ENCODE data around the gene ERVMER34-1. TPM values are rescaled to one million over a fixed set of nuclear protein-coding genes. Genes with fewer than 3 reads are reported as not detected.

The ERVMER34-1 gene, protein sequence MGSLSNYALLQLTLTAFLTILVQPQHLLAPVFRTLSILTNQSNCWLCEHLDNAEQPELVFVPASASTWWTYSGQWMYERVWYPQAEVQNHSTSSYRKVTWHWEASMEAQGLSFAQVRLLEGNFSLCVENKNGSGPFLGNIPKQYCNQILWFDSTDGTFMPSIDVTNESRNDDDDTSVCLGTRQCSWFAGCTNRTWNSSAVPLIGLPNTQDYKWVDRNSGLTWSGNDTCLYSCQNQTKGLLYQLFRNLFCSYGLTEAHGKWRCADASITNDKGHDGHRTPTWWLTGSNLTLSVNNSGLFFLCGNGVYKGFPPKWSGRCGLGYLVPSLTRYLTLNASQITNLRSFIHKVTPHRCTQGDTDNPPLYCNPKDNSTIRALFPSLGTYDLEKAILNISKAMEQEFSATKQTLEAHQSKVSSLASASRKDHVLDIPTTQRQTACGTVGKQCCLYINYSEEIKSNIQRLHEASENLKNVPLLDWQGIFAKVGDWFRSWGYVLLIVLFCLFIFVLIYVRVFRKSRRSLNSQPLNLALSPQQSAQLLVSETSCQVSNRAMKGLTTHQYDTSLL
- total RNA-seq (2014; rRNA removed; shearing (Covaris generic)) = not detected in 2 replicates

DNA sequence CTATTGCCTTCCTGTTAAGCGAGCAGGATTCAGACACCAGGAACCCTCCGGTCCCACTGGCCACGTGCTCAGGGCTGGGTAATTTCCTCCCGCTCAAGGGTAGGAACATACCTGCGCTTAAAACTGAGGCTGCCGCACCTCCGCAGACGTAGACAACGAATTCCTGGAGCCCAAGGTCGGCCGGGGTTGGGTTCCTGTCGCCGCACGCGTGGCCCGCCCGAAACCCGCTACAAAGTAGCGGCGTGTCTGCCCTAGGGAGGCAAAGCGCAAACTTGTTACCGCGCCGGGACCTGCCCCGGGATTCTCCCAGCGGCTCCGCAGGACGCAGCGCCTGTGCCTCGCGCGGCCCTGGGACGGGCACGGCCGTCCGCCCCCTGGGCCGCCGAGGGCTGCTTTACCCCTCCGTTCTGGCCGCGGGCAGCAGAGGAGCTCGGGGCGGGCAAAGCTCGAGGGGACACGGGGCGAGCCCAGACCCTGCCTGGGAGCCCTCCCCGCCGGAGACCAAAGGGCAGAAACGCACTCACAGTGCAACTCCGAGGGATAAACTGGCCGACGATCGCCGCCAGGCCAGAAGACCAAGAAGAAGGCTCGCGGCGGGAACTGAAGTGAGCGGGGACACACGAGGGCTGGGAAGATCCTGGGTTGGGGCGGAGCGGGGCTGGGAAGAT, at the start of gene ERVMER34-1:
ERVMER34-1 (minus strand) TSS at position 607 of the 668 bp plus-strand sequence. CDS start 5,905 bp downstream, outside the sequence.
- no peak for DNase-seq (ENCODE audit: low spot score)

DNA sequence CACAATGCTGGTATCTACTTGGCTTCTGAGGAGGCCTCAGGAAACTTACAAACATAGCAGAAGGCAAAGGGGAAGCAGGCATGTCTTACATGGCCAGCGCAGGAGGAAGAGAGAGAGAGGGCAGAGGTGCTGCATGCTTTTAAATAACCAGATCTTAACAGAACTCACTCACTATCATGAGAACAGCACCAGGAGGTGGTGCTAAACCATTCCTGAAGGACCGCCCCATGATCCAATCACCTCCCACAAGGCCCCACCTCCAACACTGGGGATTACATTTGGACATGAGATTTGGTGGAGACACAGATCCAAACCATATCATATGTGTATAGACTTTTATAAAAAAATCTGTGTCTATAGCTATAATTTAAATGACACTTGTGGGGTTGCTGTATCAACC, 48.6 kb upstream of the ERVMER34-1 start:
- no peak for DNase-seq (ENCODE audit: low spot score)

DNA sequence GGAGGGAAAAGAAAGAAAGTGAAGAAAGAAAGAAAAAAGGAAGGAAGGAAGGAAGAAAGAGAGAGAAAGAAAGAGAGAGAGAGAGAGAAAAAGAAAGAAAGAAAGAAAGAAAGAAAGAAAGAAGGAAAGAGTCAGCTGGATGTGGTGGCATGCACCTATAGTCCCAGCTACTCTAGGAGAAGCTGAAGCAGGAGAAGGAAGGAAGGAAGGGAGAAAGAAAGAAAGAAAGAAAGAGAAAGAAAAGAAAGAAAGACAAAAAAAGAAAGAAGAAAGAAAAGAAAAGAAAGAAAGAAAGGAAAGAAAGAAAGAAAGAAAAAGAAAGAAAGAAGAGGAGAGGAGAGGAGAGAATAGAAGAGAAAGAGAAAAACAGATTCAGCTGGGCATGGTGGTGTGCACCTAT, 44.3 kb upstream of the ERVMER34-1 start:
- no peak for DNase-seq (ENCODE audit: low spot score)

DNA sequence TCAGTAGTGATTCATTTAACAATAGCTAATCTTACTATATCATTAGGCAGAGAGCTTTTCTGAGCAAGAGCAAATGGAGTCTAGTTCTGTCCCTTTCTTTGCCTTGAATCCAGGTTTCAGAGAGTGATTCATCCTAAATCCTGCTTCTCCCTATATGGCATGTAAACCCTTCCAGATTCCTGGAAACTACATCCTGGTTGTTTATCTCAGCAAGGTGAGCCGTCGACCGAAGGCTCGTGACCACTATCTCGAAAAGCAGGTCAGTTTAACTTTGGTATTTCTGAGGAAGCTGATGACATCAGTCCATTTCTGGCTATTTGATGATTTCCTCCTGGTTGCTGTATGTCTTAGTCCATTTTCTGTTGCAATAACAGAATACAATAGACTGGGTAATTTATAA, 40.7 kb upstream of the ERVMER34-1 start:
- DNase-seq (ENCODE audit: low spot score) = no peak

DNA sequence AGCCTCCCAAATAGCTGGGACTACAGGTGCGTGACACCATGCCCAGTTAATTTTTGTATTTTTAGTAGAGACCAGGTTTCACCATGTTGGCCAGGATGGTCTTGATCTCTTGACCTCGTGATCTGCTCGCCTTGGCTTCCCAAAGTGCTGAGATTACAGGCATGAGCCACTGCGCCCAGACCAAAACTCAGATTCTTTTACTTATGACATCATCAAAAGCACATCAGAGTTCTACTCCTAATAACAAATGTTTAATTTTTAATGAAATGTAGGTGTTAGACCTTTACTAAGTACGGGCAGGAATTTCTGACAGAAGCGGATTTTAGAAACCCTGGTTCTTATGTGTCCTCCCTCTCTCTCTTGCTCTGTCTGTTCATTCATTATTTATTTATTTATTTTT, 38.5 kb upstream of the ERVMER34-1 start:
- DNase-seq (ENCODE audit: low spot score) = no peak

DNA sequence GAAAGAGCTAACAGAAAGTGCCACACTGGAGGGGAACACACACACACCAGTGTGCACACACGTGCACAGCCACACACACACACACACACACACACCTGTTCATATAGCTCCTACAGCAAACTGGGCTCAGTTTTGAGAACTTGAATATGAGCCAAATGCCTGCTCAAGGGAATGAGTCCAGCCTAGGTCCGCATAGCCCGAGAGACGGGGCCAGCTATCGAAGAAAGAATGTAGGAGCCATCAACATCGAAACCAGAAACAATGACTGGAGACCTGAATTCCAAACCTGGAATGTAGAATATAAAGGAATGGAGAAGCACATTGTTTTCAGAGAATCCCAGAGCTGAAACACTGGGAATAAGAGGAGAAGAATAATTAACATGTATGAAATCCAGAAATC, 37.6 kb upstream of the ERVMER34-1 start:
- no peak for DNase-seq (ENCODE audit: low spot score)

DNA sequence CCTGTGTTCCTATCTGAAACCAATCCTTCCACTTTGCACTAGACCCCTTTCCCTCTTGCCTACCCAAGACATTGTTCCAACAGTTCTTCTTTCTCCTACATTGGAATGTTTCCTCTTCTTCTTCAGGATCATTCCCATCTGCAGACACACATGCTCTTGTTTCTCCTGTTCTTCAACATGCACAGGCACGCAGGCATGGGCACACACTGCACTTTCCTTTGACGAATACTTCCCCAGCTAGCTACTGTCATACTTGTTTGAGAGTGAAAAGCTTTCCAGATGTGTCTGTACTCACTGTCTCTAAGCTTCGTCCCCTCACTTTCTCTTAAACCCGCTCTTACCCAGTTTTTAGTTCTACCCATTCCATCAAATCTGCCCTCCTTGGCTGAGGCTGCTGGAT, 31.8 kb upstream of the ERVMER34-1 start:
- DNase-seq (ENCODE audit: low spot score) = no peak

DNA sequence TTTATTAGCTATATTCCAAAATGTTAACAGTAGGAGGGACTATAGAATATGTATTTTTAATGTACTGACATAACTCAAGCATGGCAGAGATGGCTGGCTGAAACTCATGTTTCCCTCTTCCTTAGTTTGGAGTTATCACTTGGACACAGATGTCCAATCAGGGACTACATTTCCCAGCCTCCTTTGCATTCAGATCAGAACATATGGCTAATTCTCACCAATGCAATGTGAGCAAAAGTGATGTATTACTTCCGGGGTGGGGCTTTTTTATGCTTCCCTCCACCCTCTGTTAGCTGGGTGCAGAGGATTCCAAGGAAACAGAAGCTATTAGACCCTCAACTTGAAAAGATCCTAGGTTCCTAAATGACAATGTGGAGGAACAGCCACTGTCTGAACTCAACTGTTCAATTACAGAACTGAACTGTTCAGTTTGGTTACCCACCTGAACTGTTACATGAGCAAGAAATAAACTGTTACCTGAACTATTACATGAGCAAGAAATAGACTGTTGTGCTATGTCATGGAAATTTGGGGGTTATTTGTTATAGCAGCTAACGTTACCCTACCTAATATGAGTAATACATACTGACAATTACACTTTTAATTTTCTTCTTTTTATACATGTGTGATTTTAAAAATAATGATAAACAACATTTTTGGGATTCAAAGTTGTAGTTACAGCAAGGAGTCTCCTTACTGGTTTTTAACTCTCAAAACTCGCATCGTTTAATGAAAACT, 29.6 kb upstream of the ERVMER34-1 start:
- DNase-seq (ENCODE audit: low spot score) = no peak

DNA sequence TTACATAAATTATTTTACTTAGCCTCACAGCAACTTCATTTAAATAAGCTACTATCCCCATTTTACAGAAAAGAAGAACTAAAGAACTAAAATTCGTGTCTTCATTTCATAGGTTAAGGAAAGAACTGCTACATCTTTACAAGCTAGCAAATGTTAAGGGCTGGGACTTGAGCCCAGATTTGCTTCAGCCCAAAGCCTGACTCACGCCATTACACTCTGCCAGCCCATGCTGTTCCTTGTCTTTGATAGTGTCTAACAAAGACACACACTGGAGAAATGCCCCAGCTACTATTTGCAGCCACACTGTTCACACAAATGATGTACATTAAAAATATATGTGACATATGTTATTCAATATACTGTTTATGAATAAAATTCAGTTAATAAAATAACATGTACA, 29.0 kb upstream of the ERVMER34-1 start:
- DNase-seq (ENCODE audit: low spot score) = no peak

DNA sequence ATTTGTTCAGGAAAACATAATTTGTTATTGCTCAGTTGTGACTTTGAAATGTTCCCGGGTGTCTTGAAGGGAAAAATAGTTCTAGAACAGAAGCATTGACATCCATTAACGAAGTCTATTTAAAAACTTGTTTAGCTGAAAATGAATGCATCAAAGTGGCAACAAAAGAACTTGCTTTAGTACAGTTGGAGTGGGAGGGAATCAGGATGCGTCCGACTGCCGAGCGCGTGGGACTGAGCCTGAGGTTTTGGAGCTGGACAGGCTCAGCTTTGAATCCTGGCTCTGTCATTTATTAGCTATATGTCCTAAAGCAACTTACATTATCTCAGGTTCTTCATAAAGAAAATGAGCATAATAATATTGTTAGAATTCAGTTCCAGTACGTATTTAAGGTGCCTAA, 9.0 kb upstream of the ERVMER34-1 start:
- no peak for DNase-seq (ENCODE audit: low spot score)

DNA sequence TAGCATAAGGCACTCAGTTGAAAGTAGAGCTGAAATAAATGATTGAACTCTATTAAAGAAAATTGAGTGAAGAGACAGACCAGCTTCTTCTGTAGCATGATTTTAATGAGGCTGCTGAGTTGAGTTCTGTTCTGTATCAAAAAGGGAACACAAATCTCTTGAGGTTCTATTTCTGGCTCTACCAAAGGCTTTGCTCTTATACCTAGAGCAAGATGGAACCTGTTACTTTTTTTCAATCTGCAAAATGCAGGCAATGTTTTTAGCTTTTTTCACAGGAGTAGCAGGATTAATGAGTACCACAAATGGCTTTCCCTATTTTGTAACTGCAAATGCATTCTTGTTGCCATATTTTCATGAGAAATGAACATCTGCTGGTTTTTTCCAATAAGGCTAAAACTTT, 4.2 kb upstream of the ERVMER34-1 start:
- DNase-seq (ENCODE audit: low spot score) = no peak

DNA sequence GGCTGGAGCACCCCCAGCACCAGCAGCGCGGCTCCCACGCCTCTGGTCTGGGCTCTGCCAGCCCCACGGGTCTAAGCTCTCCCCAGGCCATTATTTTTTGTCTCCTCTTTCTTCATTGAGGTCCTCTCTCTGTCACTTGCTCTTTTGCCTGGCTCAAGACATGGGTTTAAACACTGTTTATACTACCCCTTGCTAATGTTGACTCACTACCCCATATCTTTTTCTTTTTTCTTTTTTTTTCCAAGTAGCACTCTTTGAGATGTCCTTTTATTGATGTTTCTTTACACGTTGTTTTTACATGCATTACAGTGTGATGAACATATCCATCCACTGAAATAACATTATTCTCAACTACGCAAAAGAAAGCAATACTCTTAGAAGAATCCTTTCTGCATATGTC, 1.7 kb upstream of the ERVMER34-1 start:
- DNase-seq (ENCODE audit: low spot score) = no peak

DNA sequence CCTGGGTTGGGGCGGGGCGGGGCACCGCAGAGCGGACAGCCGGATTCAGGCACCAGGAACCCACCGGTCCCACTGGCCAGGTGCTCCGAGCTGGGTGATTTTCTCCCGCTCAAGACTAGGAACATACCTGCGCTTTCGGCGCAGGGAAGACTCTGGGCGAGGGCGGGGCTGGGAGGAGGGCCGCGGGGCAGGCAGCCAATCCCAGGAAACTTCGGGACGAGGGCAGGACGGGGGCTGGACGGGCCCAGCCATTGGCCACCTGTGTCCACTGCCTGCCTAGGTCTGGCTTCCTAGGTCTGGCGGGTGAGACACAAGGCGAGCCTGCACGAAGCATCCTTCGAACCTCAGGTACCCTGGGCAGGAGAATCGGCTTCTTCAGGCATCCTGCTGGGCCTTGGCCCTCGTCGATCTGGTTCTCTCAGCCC, 274 bp upstream of the ERVMER34-1 start:
- no peak for DNase-seq (ENCODE audit: low spot score)

DNA sequence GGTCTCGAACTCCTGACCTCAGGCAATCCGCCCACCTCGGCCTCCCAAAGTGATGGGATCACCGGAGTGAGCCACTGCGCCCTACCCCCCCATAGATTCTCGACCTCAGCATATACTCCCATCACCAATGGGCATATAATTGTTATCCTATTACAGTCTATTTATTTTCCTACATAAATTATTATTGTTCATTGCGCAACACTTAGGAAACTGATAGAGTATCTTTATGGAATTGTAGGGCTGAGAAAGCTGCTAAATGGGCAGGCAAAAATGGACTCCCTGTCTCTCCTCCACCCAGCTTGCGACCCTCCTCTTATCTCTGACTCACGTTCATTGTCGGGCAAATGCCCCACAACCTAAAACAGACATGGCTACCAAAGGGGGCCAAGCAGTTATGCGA, 1.0 kb downstream of the ERVMER34-1 start:
- DNase-seq (ENCODE audit: low spot score) = no peak

DNA sequence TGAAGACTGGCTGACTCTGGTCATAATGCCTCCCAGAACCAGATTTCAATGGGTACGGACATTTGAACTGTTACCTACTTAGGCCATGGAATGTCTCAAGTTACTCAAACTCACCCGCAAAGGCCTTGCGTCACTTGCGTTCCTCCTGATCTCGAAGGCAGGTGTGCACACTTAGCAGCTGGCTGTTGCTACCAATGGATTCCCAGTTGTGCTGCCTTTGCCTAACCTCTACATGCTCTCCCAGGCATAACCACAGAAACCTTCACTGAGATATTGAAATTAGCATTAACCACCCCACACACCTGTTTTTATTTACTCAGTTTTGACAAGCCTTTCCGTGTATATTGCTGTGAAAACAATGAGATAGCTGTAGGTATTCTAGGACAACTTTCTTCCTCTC, 2.8 kb downstream of the ERVMER34-1 start:
- DNase-seq (ENCODE audit: low spot score) = no peak

DNA sequence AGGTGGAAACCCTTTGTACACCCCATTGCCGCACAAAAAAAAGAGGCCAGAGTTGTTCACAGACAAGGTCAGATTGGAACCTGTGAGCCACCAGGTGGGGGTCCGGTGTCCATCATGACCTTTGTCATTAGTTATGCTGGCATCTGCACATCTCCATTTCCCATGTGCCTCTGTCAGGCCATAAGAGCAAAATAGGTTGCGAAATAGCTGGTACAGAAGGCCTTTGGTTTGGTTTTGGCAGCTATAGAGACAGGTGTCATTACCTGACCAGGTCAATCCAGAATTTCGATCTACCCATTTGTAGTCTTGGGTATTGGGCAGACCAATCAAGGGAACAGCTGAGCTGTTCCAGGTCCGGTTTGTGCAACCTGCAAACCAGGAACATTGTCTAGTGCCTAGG, 6.6 kb downstream of the ERVMER34-1 start:
- no peak for DNase-seq (ENCODE audit: low spot score)

DNA sequence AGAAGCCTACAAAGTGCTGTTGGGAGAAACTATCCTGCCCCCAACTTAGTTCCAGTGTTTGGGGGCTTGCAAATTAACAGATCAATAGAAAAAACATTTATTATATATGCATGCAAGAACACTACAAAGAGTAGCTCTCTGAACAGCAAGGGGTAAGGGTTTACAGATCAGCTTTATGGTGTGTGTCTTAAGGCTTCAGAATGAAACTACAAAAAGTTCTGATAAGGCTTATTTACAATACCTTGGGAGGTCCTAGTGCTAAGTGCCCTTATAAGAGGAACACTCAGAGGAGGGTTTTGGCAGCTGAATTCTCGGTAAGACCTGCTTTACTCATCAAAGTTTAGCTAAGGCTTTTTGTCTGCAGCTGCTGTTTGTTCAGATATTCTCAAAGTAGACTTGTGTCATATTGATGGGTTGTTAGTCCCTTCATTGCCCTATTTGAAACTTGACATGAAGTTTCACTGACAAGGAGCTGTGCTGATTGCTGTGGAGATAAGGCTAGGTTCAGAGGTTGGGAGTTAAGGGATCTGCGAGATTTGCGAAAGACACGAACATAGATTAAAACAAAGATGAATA, 7.7 kb downstream of the ERVMER34-1 start:
- DNase-seq (ENCODE audit: low spot score) = no peak

DNA sequence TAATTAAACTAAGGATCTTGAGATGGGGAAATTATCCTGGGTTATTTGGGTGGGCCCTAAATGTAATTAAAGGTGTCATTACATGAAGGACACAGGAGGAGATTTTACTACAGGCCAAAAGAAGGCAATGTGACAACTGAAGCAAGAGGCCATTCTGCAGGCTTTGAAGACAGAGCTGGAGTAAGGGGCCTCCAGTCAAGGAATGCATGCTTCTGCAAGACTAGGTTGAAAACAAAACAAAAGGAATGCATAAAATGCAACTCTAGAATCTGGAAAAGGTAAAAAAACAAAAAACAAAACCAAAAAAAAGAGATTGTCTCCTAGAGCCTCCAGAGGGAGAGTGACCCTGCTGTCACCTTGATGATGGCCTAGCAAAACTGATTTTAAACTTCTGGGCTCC, 21.6 kb downstream of the ERVMER34-1 start:
- DNase-seq (ENCODE audit: low spot score) = no peak

DNA sequence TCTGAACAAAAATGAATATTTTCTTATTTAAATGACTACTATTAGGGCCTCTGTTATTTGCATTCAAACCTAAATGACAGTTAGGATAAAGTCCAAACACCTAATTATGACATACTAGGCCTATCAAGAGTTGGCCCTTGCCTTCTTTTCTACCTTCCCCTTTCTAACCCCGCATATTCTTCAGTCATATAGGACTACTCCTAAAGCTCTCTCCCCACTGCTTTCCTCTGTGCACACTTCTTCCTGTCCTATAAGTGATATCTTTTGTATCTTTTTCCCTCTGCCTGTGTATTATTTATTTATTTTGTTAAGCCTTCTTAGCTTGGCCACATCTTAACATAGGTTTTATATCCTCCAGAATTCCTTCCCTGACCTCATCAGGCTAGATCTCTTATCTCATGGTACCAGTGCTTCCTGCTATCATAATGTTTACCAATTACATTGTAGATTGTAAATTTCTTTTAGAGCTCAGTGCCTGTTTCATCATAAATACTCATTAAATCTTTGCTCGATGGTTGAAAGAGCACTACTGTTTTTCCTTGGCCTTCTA, 22.5 kb downstream of the ERVMER34-1 start:
- DNase-seq (ENCODE audit: low spot score) = no peak

DNA sequence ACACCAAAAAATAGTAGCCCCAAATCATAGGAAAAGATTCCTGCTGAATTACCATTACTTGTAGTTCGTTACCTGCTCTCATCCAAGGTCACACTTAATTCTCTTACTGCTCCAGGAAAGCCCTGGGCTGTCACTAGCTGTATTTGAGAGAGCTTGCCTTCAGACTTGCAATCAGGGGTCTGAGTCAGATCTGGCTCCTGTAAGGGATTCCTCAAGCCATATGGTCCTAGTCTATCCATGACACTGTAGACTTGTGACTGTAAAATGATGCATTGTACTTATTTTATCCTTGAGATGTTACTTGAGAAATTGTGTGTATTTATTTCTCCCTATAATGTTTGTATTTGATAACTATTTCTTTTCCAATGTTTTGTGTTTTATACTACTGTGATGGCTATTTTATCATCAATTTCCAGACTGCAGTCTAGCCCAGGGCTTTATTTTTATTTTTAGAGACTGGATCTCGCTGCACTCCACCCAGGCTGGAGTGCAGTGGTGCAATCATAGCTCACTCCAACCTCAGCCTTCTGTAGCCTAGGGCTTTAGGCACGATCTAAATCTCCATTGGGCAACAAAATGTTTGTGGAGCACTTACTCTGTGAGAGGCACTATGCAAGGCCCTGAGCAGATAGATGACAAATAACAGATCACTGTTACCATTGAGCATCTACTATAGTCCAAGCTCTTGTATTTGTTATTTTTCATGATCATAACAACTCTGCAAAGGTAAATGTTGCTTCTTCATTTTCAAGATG, 24.2 kb downstream of the ERVMER34-1 start:
- no peak for DNase-seq (ENCODE audit: low spot score)

All from H4 (cell line).